GM12873 (cell line): ENCODE results near the gene GORAB.

Experiments used
- CTCF ChIP-seq: IDR thresholded peaks from 2 replicates; pipeline ENCODE4 v1.5.1; 2012; ENCODE audit warnings: low read depth, mild to moderate bottlenecking, moderate library complexity, low read length, control low read depth; ENCODE audit not compliant: insufficient read depth; ENCODE audit errors: missing control alignments

The GORAB gene

GRCh38 chr1:170538687-170539086 is 6.7 kb downstream of the GORAB start:
- no peak for TF ChIP-seq CTCF

GRCh38 chr1:170539154-170539553 is 7.2 kb downstream of the GORAB start:
- TF ChIP-seq CTCF = no peak

GRCh38 chr1:170544624-170545023 is 12.7 kb downstream of the GORAB start:
- no peak for TF ChIP-seq CTCF

GRCh38 chr1:170545476-170545875 is 13.5 kb downstream of the GORAB start:
- no peak for TF ChIP-seq CTCF

GRCh38 chr1:170547255-170547654 is 15.3 kb downstream of the GORAB start:
- TF ChIP-seq CTCF = no peak

GRCh38 chr1:170548497-170548896 is 16.5 kb downstream of the GORAB start:
- no peak for TF ChIP-seq CTCF

GRCh38 chr1:170555370-170555769 is 23.4 kb downstream of the GORAB start:
- no peak for TF ChIP-seq CTCF
